OCI-LY1 (cell line): ENCODE measurements around the gene PTPRU.

Source experiments
- EZH2 ChIP-seq: fragments of 200-600 bp; sonication (generic), shearing (Covaris generic); IDR thresholded peaks from 2 replicates; pipeline ENCODE4 v1.8.0; 2017; ENCODE audit warnings: borderline replicate concordance, mixed run types, mild to moderate bottlenecking, antibody characterized with exemption, low read length, moderate library complexity, mixed read lengths
- TF ChIP-seq, protein P1 (sequence below): fragments of 200-600 bp; sonication (generic), shearing (Covaris generic); IDR thresholded peaks from 2 replicates; pipeline ENCODE4 v1.5.1; 2017; ENCODE audit warnings: mild to moderate bottlenecking, antibody characterized with exemption, low read length, moderate library complexity, mixed read lengths

GRCh38 chr1:29248409-29248808 is 12.1 kb downstream of the PTPRU start:
- TF ChIP-seq, protein P1, sequence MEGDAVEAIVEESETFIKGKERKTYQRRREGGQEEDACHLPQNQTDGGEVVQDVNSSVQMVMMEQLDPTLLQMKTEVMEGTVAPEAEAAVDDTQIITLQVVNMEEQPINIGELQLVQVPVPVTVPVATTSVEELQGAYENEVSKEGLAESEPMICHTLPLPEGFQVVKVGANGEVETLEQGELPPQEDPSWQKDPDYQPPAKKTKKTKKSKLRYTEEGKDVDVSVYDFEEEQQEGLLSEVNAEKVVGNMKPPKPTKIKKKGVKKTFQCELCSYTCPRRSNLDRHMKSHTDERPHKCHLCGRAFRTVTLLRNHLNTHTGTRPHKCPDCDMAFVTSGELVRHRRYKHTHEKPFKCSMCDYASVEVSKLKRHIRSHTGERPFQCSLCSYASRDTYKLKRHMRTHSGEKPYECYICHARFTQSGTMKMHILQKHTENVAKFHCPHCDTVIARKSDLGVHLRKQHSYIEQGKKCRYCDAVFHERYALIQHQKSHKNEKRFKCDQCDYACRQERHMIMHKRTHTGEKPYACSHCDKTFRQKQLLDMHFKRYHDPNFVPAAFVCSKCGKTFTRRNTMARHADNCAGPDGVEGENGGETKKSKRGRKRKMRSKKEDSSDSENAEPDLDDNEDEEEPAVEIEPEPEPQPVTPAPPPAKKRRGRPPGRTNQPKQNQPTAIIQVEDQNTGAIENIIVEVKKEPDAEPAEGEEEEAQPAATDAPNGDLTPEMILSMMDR = no peak
- TF ChIP-seq EZH2 = no peak
